GM23248 (cell line): ENCODE measurements around the gene ISOC1. TPM values are rescaled to one million over a fixed set of nuclear protein-coding genes. Genes with fewer than 3 reads are reported as not detected.

Source experiments
- DNase-seq: peaks from one replicate; pipeline ENCODE4 v3.0.0-alpha.2; 2015
- H2AFZ ChIP-seq: fragments of 200-600 bp; sonication (generic); 2 replicates; pipeline ENCODE4 v1.6.1; 2016; ENCODE audit warnings: antibody characterized with exemption
- H3F3A ChIP-seq: fragments of 200-600 bp; sonication (generic); 2 replicates; pipeline ENCODE4 v1.6.1; 2016; ENCODE audit warnings: mild to moderate bottlenecking, antibody characterized with exemption, mixed run types; ENCODE audit not compliant: insufficient read depth
- H3K27ac ChIP-seq: fragments of 200-600 bp; sonication (generic); 2 replicates; pipeline ENCODE4 v1.5.1; 2016; ENCODE audit warnings: mild to moderate bottlenecking
- H3K27me3 ChIP-seq: fragments of 200-600 bp; sonication (generic); replicated peaks from 2 replicates; pipeline ENCODE4 v1.6.1; 2016; ENCODE audit warnings: mild to moderate bottlenecking; ENCODE audit not compliant: insufficient read depth
- H3K36me3 ChIP-seq: fragments of 200-600 bp; sonication (generic); 2 replicates; pipeline ENCODE4 v1.6.1; 2016; ENCODE audit warnings: low read depth, mild to moderate bottlenecking
- H3K4me1 ChIP-seq: fragments of 200-600 bp; sonication (generic); 2 replicates; pipeline ENCODE4 v1.6.1; 2016; ENCODE audit warnings: mild to moderate bottlenecking; ENCODE audit not compliant: insufficient read depth
- H3K4me2 ChIP-seq: fragments of 200-600 bp; sonication (generic); one replicate; pipeline ENCODE4 v1.6.1; 2016; ENCODE audit warnings: mild to moderate bottlenecking; ENCODE audit not compliant: unreplicated experiment
- H3K4me3 ChIP-seq: fragments of 200-600 bp; sonication (generic); 2 replicates; pipeline ENCODE4 v1.5.1; 2016; ENCODE audit warnings: mild to moderate bottlenecking
- H3K79me2 ChIP-seq: fragments of 200-600 bp; sonication (generic); 2 replicates; pipeline ENCODE4 v1.6.1; 2016; ENCODE audit warnings: mild to moderate bottlenecking; ENCODE audit not compliant: insufficient read depth
- H3K9ac ChIP-seq: fragments of 200-600 bp; sonication (generic); 2 replicates; pipeline ENCODE4 v1.6.1; 2016; ENCODE audit warnings: mild to moderate bottlenecking
- H3K9me2 ChIP-seq: fragments of 200-600 bp; sonication (generic); 2 replicates; pipeline ENCODE4 v1.6.1; 2016; ENCODE audit warnings: mixed run types, mild to moderate bottlenecking, moderate library complexity; ENCODE audit not compliant: insufficient read depth
- H3K9me3 ChIP-seq: fragments of 200-600 bp; sonication (generic); one replicate; pipeline ENCODE4 v1.6.1; 2017; ENCODE audit warnings: low read depth
- H4K20me1 ChIP-seq: fragments of 200-600 bp; sonication (generic); 2 replicates; pipeline ENCODE4 v1.6.0; 2016; ENCODE audit not compliant: insufficient read depth
- EZH2 ChIP-seq: fragments of 200-600 bp; sonication (generic); IDR thresholded peaks from 2 replicates; pipeline ENCODE4 v1.6.1; 2018; ENCODE audit warnings: antibody characterized with exemption, mild to moderate bottlenecking; ENCODE audit not compliant: insufficient read depth, poor library complexity, severe bottlenecking
- EZH2phosphoT487 ChIP-seq: fragments of 200-600 bp; sonication (generic); IDR thresholded peaks from 2 replicates; pipeline ENCODE4 v1.6.1; 2018; ENCODE audit warnings: antibody characterized with exemption, moderate library complexity, mild to moderate bottlenecking, low read depth; ENCODE audit not compliant: insufficient read depth
- WGBS, 2 experiments: methylation state at CpG; one replicate each; pipeline ENCODE4 v1.1.6; 2015 to 2017; ENCODE audit warnings: low lambda C conversion rate in 2 of 2, low coverage in 1 of 2; ENCODE audit errors: missing lambda C conversion rate in 2 of 2; 5-methylcytosine and 5-hydroxymethylcytosine counted together
- in situ Hi-C: fragments of 300-500 bp; cut with MboI; formaldehyde crosslinking; loops from 2 replicates; pipeline ENCODE4 v1.15.0; 2020
- microRNA-seq: library from miRNA; unstranded; fragments of <30 nt; microRNA quantifications from one replicate; pipeline ENCODE4, GENCODE V29; 2016; ENCODE audit warnings: borderline number of aligned reads
- polyA plus RNA-seq: library from polyadenylated mRNA; unstranded; fragments of >200 nt; fragmentation: Nextera tagmentation; extraction: Ambion mirVana; gene quantifications from 2 replicates; pipeline ENCODE4 v1.2.1, GENCODE V29; 2016
- small RNA-seq: library from RNA; depleted of rRNA; stranded (forward); fragments of <200 nt; gene quantifications from one replicate; pipeline ENCODE3, GENCODE V24; 2014; ENCODE audit warnings: low read depth, low replicate concordance
- total RNA-seq: library from RNA; depleted of rRNA; stranded (reverse); fragments of >200 nt; shearing (Covaris generic); gene quantifications from 2 replicates; pipeline ENCODE4 v1.2.3, GENCODE V29; 2014; rRNA removed

Gene ISOC1
- total and polyA plus RNA-seq, 2 experiments from 2014 or later, result 6.2 to 11.5 TPM

- no peaks in the 10 kb centered on the region for H3K9me2 ChIP-seq
- H3K9me3 ChIP-seq, result no peaks in the 10 kb centered on the region
- in situ Hi-C loops, result no loop called here
- H3F3A ChIP-seq, result no peaks in the 10 kb centered on the region
- H3K36me3 ChIP-seq, result no peaks in the 10 kb centered on the region
- DNase-seq, result no peak
- no peak overlapping the region for H3K9ac ChIP-seq
- TF ChIP-seq EZH2, result no peak
- TF ChIP-seq EZH2phosphoT487, result no peak
- no peaks in the 10 kb centered on the region for H3K27me3 ChIP-seq
- no peak overlapping the region for H3K4me2 ChIP-seq
- H3K4me3 ChIP-seq, result no peak overlapping the region
- no peaks in the 10 kb centered on the region for H3K4me1 ChIP-seq
- no peaks in the 10 kb centered on the region for H4K20me1 ChIP-seq
- no peaks in the 10 kb centered on the region for H3K79me2 ChIP-seq
- H2AFZ ChIP-seq, result no peak overlapping the region
- no peak overlapping the region for H3K27ac ChIP-seq
- 2 to 3% methylated on average over 2 of the region's 2 CpGs for WGBS, 2 experiments
These were observed 47.1 kb downstream of the ISOC1 start for GRCh38 chr5:129141696-129142095.

DNA sequence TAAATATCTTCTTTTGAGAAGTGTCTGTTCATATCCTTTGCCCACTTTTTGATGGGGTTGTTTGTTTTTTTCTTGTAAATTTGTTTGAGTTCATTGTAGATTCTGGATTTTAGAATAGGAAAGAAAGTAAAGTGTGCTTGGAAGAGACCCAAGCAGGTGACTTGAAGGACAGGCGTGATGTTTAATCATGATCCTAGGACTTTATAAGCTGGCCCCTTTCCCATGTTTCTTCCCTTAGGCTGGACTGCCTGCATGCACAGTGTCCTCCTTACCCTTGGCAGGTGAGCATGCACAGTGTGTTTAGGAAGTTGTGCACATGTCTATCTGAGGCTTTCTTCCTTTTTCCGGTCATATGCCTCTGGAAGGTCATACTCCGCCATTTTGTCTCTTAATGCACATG, 61.3 kb downstream of the ISOC1 start:
- no peak overlapping the region for H3K9ac ChIP-seq
- no peak overlapping the region for H2AFZ ChIP-seq
- H3K9me2 ChIP-seq, result no peaks in the 10 kb centered on the region
- H3K4me2 ChIP-seq, result no peak overlapping the region
- H3K36me3 ChIP-seq, result no peaks in the 10 kb centered on the region
- H3F3A ChIP-seq, result no peaks in the 10 kb centered on the region
- H3K4me3 ChIP-seq, result no peak overlapping the region
- H4K20me1 ChIP-seq, result no peaks in the 10 kb centered on the region
- no peaks in the 10 kb centered on the region for H3K79me2 ChIP-seq
- WGBS, 2 experiments, result 40 to 50% methylated on average over 3 of the region's 3 CpGs
- H3K4me1 ChIP-seq, result no peaks in the 10 kb centered on the region
- no peaks in the 10 kb centered on the region for H3K27me3 ChIP-seq
- TF ChIP-seq EZH2 (no peak), EZH2phosphoT487 (no peak)
- in situ Hi-C loops, result no loop called here
- H3K9me3 ChIP-seq, result no peaks in the 10 kb centered on the region
- no peak overlapping the region for H3K27ac ChIP-seq
- no peak for DNase-seq

DNA sequence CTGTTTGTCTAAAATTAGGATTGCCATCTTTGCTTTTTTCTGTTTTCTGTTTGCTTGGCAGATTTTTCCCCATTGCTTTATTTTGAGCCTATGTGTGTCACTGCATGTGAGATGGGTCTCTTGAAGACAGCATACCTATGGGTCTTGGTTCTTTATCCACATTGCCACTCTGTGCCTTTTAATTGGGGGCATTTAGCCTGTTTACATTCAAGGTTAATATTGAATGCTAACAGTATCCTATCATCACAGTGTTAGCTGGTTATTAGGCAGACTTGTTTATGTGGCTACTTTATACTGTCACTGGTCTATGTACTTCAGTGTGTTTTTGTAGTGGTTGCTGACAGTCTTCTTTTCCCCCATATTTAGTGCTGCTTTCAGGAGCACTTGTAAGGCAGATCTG, 67.3 kb downstream of the ISOC1 start:
- Histone ChIP-seq H3K4me2 (no peak overlapping the region), H2AFZ (no peak overlapping the region), H3K9me2 (no peaks in the 10 kb centered on the region), H3K79me2 (no peaks in the 10 kb centered on the region), H3K4me3 (no peak overlapping the region), H3K9me3 (no peaks in the 10 kb centered on the region), H3K27ac (no peak overlapping the region), H3K4me1 (no peaks in the 10 kb centered on the region), H3K9ac (no peak overlapping the region), H3K36me3 (no peaks in the 10 kb centered on the region), H3F3A (no peaks in the 10 kb centered on the region), H4K20me1 (no peaks in the 10 kb centered on the region), H3K27me3 (no peaks in the 10 kb centered on the region)
- in situ Hi-C loops, result no loop called here
- DNase-seq, result no peak
- no peak for TF ChIP-seq EZH2phosphoT487
- no peak for TF ChIP-seq EZH2

Small RNA genes within 50 kb of the gene (microRNA-seq; reads per million reads assigned to microRNA genes)
- gene MIR4633, result not detected

Small RNA genes within 50 kb of the gene (small RNA-seq; reads per million reads assigned to genes)
- not detected for gene MIR4633

Other genes with a start within 250 kb of the ISOC1 start
- gene SLC27A6, start 129.3 kb upstream of the ISOC1 start, total RNA-seq, result 0.32 TPM in 1 of 2 replicates, not detected in the other
- 0.11 TPM in 1 of 2 replicates, not detected in the other for gene SLC27A6, start 129.3 kb upstream of the ISOC1 start, polyA plus RNA-seq